HL-60 (cell line): ENCODE data around the gene FANCC.

Source experiments
- DNase-seq, 2 experiments: peaks; one replicate each; pipeline ENCODE4 v3.0.0-alpha.2; 2010 to 2020; ENCODE audit warnings: low read depth in 1 of 2, low spot score in 1 of 2
- H3K27ac ChIP-seq: fragments of 250-450 bp; sonication (Bioruptor Pico); replicated peaks from 2 replicates; pipeline ENCODE4 v1.5.1; 2020; ENCODE audit warnings: mild to moderate bottlenecking, moderate library complexity
- H3K27me3 ChIP-seq: fragments of 250-450 bp; sonication (Bioruptor Pico); 2 replicates; pipeline ENCODE4 v1.5.1; 2021; ENCODE audit warnings: mild to moderate bottlenecking, moderate library complexity; ENCODE audit not compliant: insufficient read depth, poor library complexity, severe bottlenecking
- H3K4me3 ChIP-seq: replicated peaks from 2 replicates; pipeline ENCODE4 v1.5.1; 2011; ENCODE audit warnings: mild to moderate bottlenecking, control low read depth, low read length; ENCODE audit not compliant: insufficient read depth
- GABPA ChIP-seq: IDR thresholded peaks from 2 replicates; pipeline ENCODE4 v1.6.1; 2012; ENCODE audit warnings: low read depth
- POLR2AphosphoS5 ChIP-seq: IDR thresholded peaks from 2 replicates; pipeline ENCODE4 v1.6.1; 2012; ENCODE audit warnings: low read depth
- SPI1 ChIP-seq: IDR thresholded peaks from 2 replicates; pipeline ENCODE4 v1.6.1; 2012; ENCODE audit warnings: low read depth, mild to moderate bottlenecking, borderline replicate concordance
- TF ChIP-seq, protein P1 (sequence below): IDR thresholded peaks from 2 replicates; pipeline ENCODE4 v1.6.1; 2012; ENCODE audit warnings: low read depth; ENCODE audit not compliant: insufficient replicate concordance
- TF ChIP-seq, protein P2 (sequence below): IDR thresholded peaks from one replicate; pipeline ENCODE4 v1.5.1; 2011; ENCODE audit warnings: low read length, control low read depth, inconsistent platforms; ENCODE audit not compliant: insufficient read depth

Gene FANCC

GRCh38 chr9:95316274-95316673 lies 1.2 kb downstream of the FANCC start:
- Histone ChIP-seq H3K4me3 (peak overlapping the region; percentile 94), H3K27me3 (no peaks in the 10 kb centered on the region), H3K27ac (no peak overlapping the region)
- DNase-seq, result no peak
- TF ChIP-seq, protein P1, sequence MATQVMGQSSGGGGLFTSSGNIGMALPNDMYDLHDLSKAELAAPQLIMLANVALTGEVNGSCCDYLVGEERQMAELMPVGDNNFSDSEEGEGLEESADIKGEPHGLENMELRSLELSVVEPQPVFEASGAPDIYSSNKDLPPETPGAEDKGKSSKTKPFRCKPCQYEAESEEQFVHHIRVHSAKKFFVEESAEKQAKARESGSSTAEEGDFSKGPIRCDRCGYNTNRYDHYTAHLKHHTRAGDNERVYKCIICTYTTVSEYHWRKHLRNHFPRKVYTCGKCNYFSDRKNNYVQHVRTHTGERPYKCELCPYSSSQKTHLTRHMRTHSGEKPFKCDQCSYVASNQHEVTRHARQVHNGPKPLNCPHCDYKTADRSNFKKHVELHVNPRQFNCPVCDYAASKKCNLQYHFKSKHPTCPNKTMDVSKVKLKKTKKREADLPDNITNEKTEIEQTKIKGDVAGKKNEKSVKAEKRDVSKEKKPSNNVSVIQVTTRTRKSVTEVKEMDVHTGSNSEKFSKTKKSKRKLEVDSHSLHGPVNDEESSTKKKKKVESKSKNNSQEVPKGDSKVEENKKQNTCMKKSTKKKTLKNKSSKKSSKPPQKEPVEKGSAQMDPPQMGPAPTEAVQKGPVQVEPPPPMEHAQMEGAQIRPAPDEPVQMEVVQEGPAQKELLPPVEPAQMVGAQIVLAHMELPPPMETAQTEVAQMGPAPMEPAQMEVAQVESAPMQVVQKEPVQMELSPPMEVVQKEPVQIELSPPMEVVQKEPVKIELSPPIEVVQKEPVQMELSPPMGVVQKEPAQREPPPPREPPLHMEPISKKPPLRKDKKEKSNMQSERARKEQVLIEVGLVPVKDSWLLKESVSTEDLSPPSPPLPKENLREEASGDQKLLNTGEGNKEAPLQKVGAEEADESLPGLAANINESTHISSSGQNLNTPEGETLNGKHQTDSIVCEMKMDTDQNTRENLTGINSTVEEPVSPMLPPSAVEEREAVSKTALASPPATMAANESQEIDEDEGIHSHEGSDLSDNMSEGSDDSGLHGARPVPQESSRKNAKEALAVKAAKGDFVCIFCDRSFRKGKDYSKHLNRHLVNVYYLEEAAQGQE, result no peak
- TF ChIP-seq GABPA, result no peak
- TF ChIP-seq SPI1, result no peak
- TF ChIP-seq POLR2AphosphoS5, result no peak
- TF ChIP-seq, protein P2, sequence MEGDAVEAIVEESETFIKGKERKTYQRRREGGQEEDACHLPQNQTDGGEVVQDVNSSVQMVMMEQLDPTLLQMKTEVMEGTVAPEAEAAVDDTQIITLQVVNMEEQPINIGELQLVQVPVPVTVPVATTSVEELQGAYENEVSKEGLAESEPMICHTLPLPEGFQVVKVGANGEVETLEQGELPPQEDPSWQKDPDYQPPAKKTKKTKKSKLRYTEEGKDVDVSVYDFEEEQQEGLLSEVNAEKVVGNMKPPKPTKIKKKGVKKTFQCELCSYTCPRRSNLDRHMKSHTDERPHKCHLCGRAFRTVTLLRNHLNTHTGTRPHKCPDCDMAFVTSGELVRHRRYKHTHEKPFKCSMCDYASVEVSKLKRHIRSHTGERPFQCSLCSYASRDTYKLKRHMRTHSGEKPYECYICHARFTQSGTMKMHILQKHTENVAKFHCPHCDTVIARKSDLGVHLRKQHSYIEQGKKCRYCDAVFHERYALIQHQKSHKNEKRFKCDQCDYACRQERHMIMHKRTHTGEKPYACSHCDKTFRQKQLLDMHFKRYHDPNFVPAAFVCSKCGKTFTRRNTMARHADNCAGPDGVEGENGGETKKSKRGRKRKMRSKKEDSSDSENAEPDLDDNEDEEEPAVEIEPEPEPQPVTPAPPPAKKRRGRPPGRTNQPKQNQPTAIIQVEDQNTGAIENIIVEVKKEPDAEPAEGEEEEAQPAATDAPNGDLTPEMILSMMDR, result no peak

DNA sequence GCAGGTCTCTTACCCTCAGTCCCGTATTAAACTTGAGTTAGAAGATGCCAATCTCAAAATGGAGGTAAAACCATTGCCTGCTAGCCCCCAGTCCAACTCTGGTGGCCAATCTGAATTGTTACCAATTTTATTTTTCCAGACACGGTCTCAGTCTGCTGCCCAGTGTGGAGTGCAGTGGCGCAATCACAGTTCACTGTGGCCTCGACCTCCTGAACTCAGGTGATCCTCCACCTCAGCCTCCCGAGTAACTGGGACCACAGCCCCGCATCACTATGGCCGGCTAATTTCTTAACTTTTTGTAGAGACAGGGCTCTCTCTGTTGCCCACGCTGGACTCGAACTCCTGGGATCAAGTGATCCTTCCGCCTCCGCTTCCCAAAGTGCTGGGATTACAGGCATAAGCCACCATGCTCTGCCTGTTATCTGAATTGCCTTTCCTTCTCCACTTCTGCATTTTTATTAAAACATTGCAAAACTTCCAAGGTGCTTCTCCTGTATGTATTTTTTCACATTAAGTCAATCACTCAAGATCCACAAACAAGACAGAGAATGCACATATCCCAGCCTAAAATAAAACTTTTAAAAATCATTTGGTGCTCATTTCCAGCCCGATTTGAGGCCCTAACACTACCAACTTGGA lies 2.3 kb downstream of the FANCC start:
- TF ChIP-seq GABPA (no peak), SPI1 (peak; percentile 82)
- no peak for DNase-seq
- Histone ChIP-seq H3K27ac (no peak overlapping the region), H3K27me3 (no peaks in the 10 kb centered on the region), H3K4me3 (no peak overlapping the region)

GRCh38 chr9:95313010-95313498 lies 4.5 kb downstream of the FANCC start:
- no peak overlapping the region for H3K27ac ChIP-seq
- DNase-seq, result no peak

More at GRCh38 chr9:95313010-95313498, 4.5 kb downstream of the FANCC start:
- no peaks in the 10 kb centered on the region for H3K27me3 ChIP-seq
- no peak overlapping the region for H3K4me3 ChIP-seq
- TF ChIP-seq, protein P1, result no peak
- TF ChIP-seq, protein P2, result no peak
- TF ChIP-seq GABPA, result no peak
- no peak for TF ChIP-seq POLR2AphosphoS5
- TF ChIP-seq SPI1, result no peak
